ENCODE results near the gene SNX32. TPM values are rescaled to one million over a fixed set of nuclear protein-coding genes. Genes with fewer than 3 reads are reported as not detected.
"Not testable (repeated sequence)": the region's sequence is repeated elsewhere in the genome, so short reads cannot be mapped to it uniquely, and the experiment has no call there.

The SNX32 gene
- total and polyA plus RNA-seq, 4 experiments from 2014 or later: 0.42 to 0.93 (median 0.66) TPM

DNA sequence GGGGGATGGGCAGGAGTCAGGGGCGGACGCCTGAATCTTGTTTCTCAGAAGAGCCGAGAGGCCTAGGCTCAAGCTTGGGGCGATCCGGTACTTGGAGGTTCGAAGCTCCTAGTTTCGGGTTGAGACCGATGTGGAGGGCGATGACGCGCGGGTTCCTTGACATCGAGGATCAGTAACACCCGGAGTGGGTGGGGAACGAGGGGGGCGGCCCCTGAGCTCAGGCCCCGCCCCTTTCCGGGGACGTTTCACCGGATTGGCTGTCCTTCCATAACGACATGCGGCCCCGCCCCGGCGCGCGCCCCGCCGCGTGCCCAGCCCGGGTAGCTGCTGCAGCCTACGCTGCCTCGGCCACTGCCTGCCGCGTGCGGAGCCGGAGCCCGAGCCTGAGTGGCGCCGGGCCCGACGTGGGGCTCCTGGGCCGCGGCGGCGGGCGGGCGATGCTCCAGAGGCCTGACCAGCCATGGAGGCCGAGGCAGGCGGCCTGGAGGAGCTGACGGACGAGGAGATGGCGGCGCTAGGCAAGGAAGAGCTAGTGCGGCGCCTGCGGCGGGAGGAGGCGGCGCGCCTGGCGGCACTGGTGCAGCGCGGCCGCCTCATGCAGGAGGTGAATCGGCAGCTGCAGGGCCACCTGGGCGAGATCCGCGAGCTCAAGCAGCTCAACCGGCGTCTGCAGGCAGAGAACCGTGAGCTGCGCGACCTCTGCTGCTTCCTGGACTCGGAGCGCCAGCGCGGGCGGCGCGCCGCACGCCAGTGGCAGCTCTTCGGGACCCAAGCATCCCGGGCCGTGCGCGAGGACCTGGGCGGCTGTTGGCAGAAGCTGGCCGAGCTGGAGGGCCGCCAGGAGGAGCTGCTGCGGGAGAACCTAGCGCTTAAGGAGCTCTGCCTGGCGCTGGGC is 56.8 kb downstream of the SNX32 start, which contains the start of gene CCDC85B:
TSS of gene CCDC85B (plus strand) at position 350 of the 895 bp plus-strand sequence. CDS start at position 461, 111 bp downstream.
- H3K27ac ChIP-seq (ENCODE audit: low read depth, low read length): peak within 1 kb of the TSS; percentile 86
- ChIA-PET POLR2A (ENCODE audit: partially characterized antibody) (interaction anchor here (0.6 to 17.4 kb wide), 48 partner anchors 8 to 1573 kb away, joined by 3 to 435 read pairs (median 5); partner anchors contain the start of genes AP5B1, BANF1, BRMS1 and C11orf68), CTCF (ENCODE audit: partially characterized antibody) (interaction anchor here (0.9 to 15.3 kb wide), 28 partner anchors 8 to 421 kb away, joined by 3 to 281 read pairs (median 8); partner anchors contain the start of genes BANF1, C11orf68, CFL1 and CTSW)
- H3K4me1 ChIP-seq (ENCODE audit: insufficient read depth, low read length): peaks cover 66% of the 10 kb centered on the region
- H3K4me3 ChIP-seq (ENCODE audit: low read length in 2 of 2): peak within 1 kb of the TSS; percentile 69 to 86
- H3K9me3 ChIP-seq (ENCODE audit: control insufficient read depth in 1 of 2, low read length in 2 of 2): no peaks in the 10 kb centered on the region
- intact Hi-C loops (cut with micrococcal nuclease): loop anchor here (1.0 kb wide), 4 partner anchors 10 to 38 kb away; partner anchors contain the start of genes C11orf68, CFL1, DRAP1 and FOSL1
- H3K4me1 Mint-ChIP-seq: peaks cover 37 to 79% (median 53%) of the 10 kb centered on the region in 4 donors
- H3K9me3 Mint-ChIP-seq: peaks cover 0 to 1% (median 0%) of the 10 kb centered on the region in 8 donors
- H3K36me3 Mint-ChIP-seq: peaks cover 0 to 20% of the 10 kb centered on the region in 2 donors
- peak within 1 kb of the TSS; percentile 86 to 97 (median 91) for H3K4me3 Mint-ChIP-seq
- no peaks in the 10 kb centered on the region for H3K27me3 Mint-ChIP-seq
- peak; percentile 98 to 99 (median 98) for DNase-seq
- peak within 1 kb of the TSS; percentile 95 to 100 (median 99) for H3K27ac Mint-ChIP-seq
- H3K27me3 ChIP-seq (ENCODE audit: insufficient read depth, low read length): no peaks in the 10 kb centered on the region
- H3K36me3 ChIP-seq (ENCODE audit: insufficient read depth, low read length): peaks cover 3% of the 10 kb centered on the region

DNA sequence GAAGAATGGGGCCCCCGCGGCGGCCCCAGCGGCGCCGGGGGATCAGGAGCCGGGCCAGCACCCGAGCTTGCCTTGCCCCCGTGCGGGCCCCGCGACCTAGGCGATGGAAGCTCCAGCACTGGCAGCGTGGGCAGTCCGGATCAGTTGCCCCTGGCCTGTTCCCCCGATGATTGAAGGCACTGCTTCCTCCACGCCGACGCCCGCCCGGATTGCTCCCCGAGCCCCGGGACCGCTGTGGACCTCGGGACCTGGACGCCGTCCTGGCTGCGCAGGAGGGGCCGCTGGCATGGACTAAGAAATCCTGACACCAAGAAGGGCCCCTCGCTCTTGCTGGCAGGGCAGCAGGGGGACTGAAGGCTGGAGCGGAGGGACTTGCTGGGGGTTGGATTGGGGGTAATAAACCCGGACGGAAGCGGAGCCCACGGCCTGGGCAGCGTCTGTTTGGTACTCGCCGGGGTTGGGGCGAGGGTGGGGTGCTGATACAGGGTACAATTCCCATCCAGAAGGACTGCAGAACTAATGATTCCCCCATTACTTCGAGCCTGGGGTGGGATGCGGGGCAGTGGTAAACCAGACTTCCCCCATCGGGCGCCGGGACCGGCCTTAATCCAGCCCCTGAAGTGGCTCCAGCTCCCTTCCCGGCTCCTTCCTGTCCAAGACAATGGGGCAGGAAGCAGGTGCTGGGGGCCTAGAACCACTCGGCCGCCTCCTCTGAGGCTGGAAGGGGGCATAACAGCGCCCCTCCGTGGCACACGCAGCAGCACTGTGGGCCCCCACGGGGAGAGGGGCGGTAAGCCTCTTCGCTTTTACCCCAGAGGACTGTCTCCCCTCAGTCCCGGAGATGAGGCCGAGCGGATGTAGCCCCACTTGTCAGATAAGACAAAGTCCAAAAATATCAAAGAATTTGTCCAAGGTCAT is 57.7 kb downstream of the SNX32 start:
- Histone ChIP-seq H3K27ac (ENCODE audit: low read depth, low read length) (peak overlapping the region; percentile 86), H3K4me1 (ENCODE audit: insufficient read depth, low read length) (peaks cover 62% of the 10 kb centered on the region), H3K4me3 (ENCODE audit: low read length in 2 of 2) (peak overlapping the region; percentile 47 to 69), H3K9me3 (ENCODE audit: control insufficient read depth in 1 of 2, low read length in 2 of 2) (no peaks in the 10 kb centered on the region), H3K27me3 (ENCODE audit: insufficient read depth, low read length) (no peaks in the 10 kb centered on the region), H3K36me3 (ENCODE audit: insufficient read depth, low read length) (no peaks in the 10 kb centered on the region)
- Mint-ChIP-seq H3K4me1 (peaks cover 39 to 85% (median 51%) of the 10 kb centered on the region in 4 donors), H3K27me3 (no peaks in the 10 kb centered on the region), H3K36me3 (peaks cover 0 to 20% of the 10 kb centered on the region in 2 donors), H3K4me3 (peak overlapping the region; percentile 65 to 90 (median 82)), H3K27ac (peak overlapping the region; percentile 82 to 97 (median 93)), H3K9me3 (peaks cover 0 to 1% (median 0%) of the 10 kb centered on the region in 8 donors)
- POLR2A ChIA-PET (ENCODE audit: partially characterized antibody): interaction anchor here (0.9 to 17.4 kb wide), 39 partner anchors 7 to 1574 kb away, joined by 3 to 435 read pairs (median 8); partner anchors contain the start of genes AP5B1, BANF1, BRMS1 and C11orf68
- intact Hi-C loops (cut with micrococcal nuclease): no loop called here
- CTCF ChIA-PET (ENCODE audit: partially characterized antibody): interaction anchor here (0.9 to 15.3 kb wide), 25 partner anchors 7 to 420 kb away, joined by 3 to 281 read pairs (median 6); partner anchors contain the start of genes C11orf68, CFL1, CTSW and FOSL1
- DNase-seq: peak in 1 of 5 donors; percentile 50

GRCh38 chr11:65892137-65892540 is 58.4 kb downstream of the SNX32 start:
- peak overlapping the region; percentile 82 to 96 (median 92) for H3K27ac Mint-ChIP-seq
- H3K9me3 Mint-ChIP-seq; H3K27me3 ChIP-seq (ENCODE audit: insufficient read depth, low read length); intact Hi-C loops (cut with micrococcal nuclease); H3K9me3 ChIP-seq (ENCODE audit: control insufficient read depth in 1 of 2, low read length in 2 of 2); H3K27me3 Mint-ChIP-seq; H3K36me3 ChIP-seq (ENCODE audit: insufficient read depth, low read length): not testable (repeated sequence)
- H3K36me3 Mint-ChIP-seq: peaks cover 0 to 15% of the 10 kb centered on the region in 2 donors
- POLR2A ChIA-PET (ENCODE audit: partially characterized antibody): interaction anchor here (0.7 to 17.4 kb wide), 7 partner anchors 9 to 97 kb away, joined by 3 to 435 read pairs (median 97); partner anchors contain the start of genes C11orf68, CFL1, DRAP1 and FOSL1
- H3K27ac ChIP-seq (ENCODE audit: low read depth, low read length): peak overlapping the region; percentile 86
- H3K4me1 Mint-ChIP-seq: peaks cover 35 to 79% (median 48%) of the 10 kb centered on the region in 4 donors
- peaks cover 62% of the 10 kb centered on the region for H3K4me1 ChIP-seq (ENCODE audit: insufficient read depth, low read length)
- DNase-seq: peak in 1 of 5 donors; percentile 66
- CTCF ChIA-PET (ENCODE audit: partially characterized antibody): interaction anchor here (0.9 to 15.3 kb wide), 6 partner anchors 7 to 130 kb away, joined by 4 to 281 read pairs (median 86); partner anchors contain the start of genes CFL1, FOSL1 and MUS81
- H3K4me3 Mint-ChIP-seq: peak overlapping the region; percentile 65 to 87 (median 82)
- peak overlapping the region; percentile 47 to 69 for H3K4me3 ChIP-seq (ENCODE audit: low read length in 2 of 2)

GRCh38 chr11:65892661-65893317 is 59.0 kb downstream of the SNX32 start:
- Histone ChIP-seq H3K4me3 (ENCODE audit: low read length in 2 of 2) (peak overlapping the region in 1 of 2 donors; percentile 69), H3K4me1 (ENCODE audit: insufficient read depth, low read length) (peaks cover 56% of the 10 kb centered on the region), H3K9me3 (ENCODE audit: control insufficient read depth in 1 of 2, low read length in 2 of 2) (no peaks in the 10 kb centered on the region), H3K27me3 (ENCODE audit: insufficient read depth, low read length) (no peaks in the 10 kb centered on the region), H3K36me3 (ENCODE audit: insufficient read depth, low read length) (no peaks in the 10 kb centered on the region), H3K27ac (ENCODE audit: low read depth, low read length) (peak overlapping the region; percentile 86)
- peak overlapping the region; percentile 65 to 87 (median 82) for H3K4me3 Mint-ChIP-seq
- POLR2A ChIA-PET (ENCODE audit: partially characterized antibody): interaction anchor here (0.7 to 17.4 kb wide), 9 partner anchors 8 to 112 kb away, joined by 3 to 435 read pairs (median 53); partner anchors contain the start of genes AP5B1, BANF1, C11orf68 and CFL1
- peak overlapping the region; percentile 82 to 96 (median 92) for H3K27ac Mint-ChIP-seq
- peaks cover 0 to 14% of the 10 kb centered on the region in 2 donors for H3K36me3 Mint-ChIP-seq
- no peak for DNase-seq
- peaks cover 35 to 73% (median 44%) of the 10 kb centered on the region in 4 donors for H3K4me1 Mint-ChIP-seq
- intact Hi-C loops (cut with micrococcal nuclease): no loop called here
- H3K9me3 Mint-ChIP-seq: peaks cover 0 to 1% (median 0%) of the 10 kb centered on the region in 8 donors
- H3K27me3 Mint-ChIP-seq: no peaks in the 10 kb centered on the region
- CTCF ChIA-PET (ENCODE audit: partially characterized antibody): interaction anchor here (0.9 to 15.3 kb wide), 4 partner anchors 33 to 96 kb away, joined by 4 to 281 read pairs (median 130); partner anchors contain the start of genes CFL1 and MUS81

DNA sequence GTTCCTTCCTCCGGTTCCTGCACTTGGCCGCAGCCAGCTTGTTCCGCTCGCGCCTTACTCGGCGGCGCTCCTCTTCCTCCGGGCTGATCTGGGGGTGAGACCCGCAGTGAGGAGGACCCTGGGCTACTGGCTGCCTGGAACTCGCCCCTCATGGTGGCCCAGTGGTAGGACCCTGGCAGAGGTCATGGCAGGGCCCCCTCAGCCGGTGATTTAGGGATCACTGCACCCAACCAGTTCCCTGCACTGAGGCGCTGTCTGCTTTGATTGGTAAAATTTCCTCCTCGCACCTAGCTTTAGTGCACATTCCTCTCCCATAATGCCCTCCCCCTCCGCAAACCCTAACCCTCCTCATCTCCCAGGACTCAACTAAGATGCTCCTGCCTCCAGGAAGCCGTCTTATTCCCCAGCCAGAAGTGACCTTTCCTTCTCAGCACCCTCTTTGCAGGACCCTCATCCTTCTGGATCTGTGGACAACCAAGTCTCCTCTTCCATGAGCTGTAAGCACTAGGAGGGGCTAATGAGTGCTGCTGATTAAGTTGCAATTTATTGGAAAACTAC is 60.4 kb downstream of the SNX32 start:
- DNase-seq: peak in 3 of 5 donors; percentile 21 to 47 (median 33)
- H3K36me3 ChIP-seq (ENCODE audit: insufficient read depth, low read length): no peaks in the 10 kb centered on the region
- POLR2A ChIA-PET (ENCODE audit: partially characterized antibody): interaction anchor here (0.7 to 17.4 kb wide), 9 partner anchors 10 to 222 kb away, joined by 3 to 435 read pairs (median 6); partner anchors contain the start of genes C11orf68, CFL1, DRAP1 and KAT5
- H3K4me3 Mint-ChIP-seq: peak overlapping the region; percentile 65 to 85 (median 82)
- H3K4me1 ChIP-seq (ENCODE audit: insufficient read depth, low read length): peaks cover 52% of the 10 kb centered on the region
- no peaks in the 10 kb centered on the region for H3K9me3 ChIP-seq (ENCODE audit: control insufficient read depth in 1 of 2, low read length in 2 of 2)
- peaks cover 0 to under 1% (median 0%) of the 10 kb centered on the region in 8 donors for H3K9me3 Mint-ChIP-seq
- H3K27me3 Mint-ChIP-seq: no peaks in the 10 kb centered on the region
- peak overlapping the region; percentile 86 for H3K27ac ChIP-seq (ENCODE audit: low read depth, low read length)
- peaks cover 30 to 64% (median 37%) of the 10 kb centered on the region in 4 donors for H3K4me1 Mint-ChIP-seq
- H3K36me3 Mint-ChIP-seq: peaks cover 0 to 3% of the 10 kb centered on the region in 2 donors
- no peaks in the 10 kb centered on the region for H3K27me3 ChIP-seq (ENCODE audit: insufficient read depth, low read length)
- H3K27ac Mint-ChIP-seq: peak overlapping the region; percentile 82 to 96 (median 92)
- H3K4me3 ChIP-seq (ENCODE audit: low read length in 2 of 2): peak overlapping the region; percentile 27 to 46
- intact Hi-C loops (cut with micrococcal nuclease): no loop called here
- CTCF ChIA-PET (ENCODE audit: partially characterized antibody): interaction anchor here (0.9 to 15.3 kb wide), 6 partner anchors 6 to 99 kb away, joined by 3 to 281 read pairs (median 4); partner anchors contain the start of genes CCDC85B, CFL1, FIBP and MUS81
